GM12878 (cell line): ENCODE results near the gene GOLPH3. TPM values are rescaled to one million over a fixed set of nuclear protein-coding genes. Genes with fewer than 3 reads are reported as not detected.

Experiments used
- BACH1 ChIP-seq: fragments of 450-650 bp; IDR thresholded peaks from 2 replicates; pipeline ENCODE4 v1.6.1; 2017; ENCODE audit warnings: mild to moderate bottlenecking, borderline replicate concordance
- CHD2 ChIP-seq: IDR thresholded peaks from 2 replicates; pipeline ENCODE4 v1.6.1; 2011; ENCODE audit warnings: low read depth, low read length, improper control_type of control experiment, borderline replicate concordance
- MXI1 ChIP-seq: fragments of 150-350 bp; IDR thresholded peaks from 2 replicates; pipeline ENCODE4 v1.6.1; 2011; ENCODE audit warnings: low read depth, mild to moderate bottlenecking, inconsistent platforms, low read length, improper control_type of control experiment
- PML ChIP-seq: IDR thresholded peaks from 2 replicates; pipeline ENCODE4 v1.6.1; 2012; ENCODE audit warnings: low read length, inconsistent platforms
- SRF ChIP-seq, 2 experiments: IDR thresholded peaks; 2 replicates each; pipeline ENCODE4 v1.6.1; 2011; ENCODE audit warnings: low read depth in 2 of 2, low read length in 2 of 2, mild to moderate bottlenecking in 1 of 2, moderate library complexity in 1 of 2
- TCF7 ChIP-seq: IDR thresholded peaks from 2 replicates; pipeline ENCODE4 v1.6.1; 2014; ENCODE audit warnings: antibody characterized with exemption, borderline replicate concordance
- polyA plus RNA-seq, 11 experiments: library from polyadenylated mRNA; depleted of rRNA in 4 of 11; unstranded in 6 of 11; stranded (reverse) in 5 of 11; fragments of >200 nt; fragmentation: Nextera tagmentation in 4 of 11; fragmentation: Illumina TruSeq in 1 of 11; extraction: Ambion mirVana in 4 of 11; extraction: Trizol in 1 of 11; gene quantifications; 1 replicate in 1 of 11; 2 replicates in 10 of 11; pipeline versions ENCODE4 v1.2.1 to v1.2.3, GENCODE V29; 2011 to 2016; ENCODE audit warnings: inconsistent platforms in 2 of 11, missing spikeins in 2 of 11, low read depth in 1 of 11
- total RNA-seq, 4 experiments: library from RNA; depleted of rRNA in 3 of 4; stranded (reverse); fragments of >200 nt in 3 of 4; fragmentation: Illumina TruSeq in 1 of 4; extraction: Trizol in 1 of 4; gene quantifications; 2 replicates each; pipeline versions ENCODE4 v1.2.1 to v1.2.3, GENCODE V29; 2013 to 2021
- TF ChIP-seq, protein P1 (sequence below): fragments of 450-650 bp; formaldehyde crosslinking; IDR thresholded peaks from 2 replicates; pipeline ENCODE4 v1.5.0; 2022; ENCODE audit warnings: mild to moderate bottlenecking, missing genetic modification characterization
- TF ChIP-seq, protein P2 (sequence below): IDR thresholded peaks from 2 replicates; pipeline ENCODE4 v1.6.1; 2011; ENCODE audit warnings: low read depth, mild to moderate bottlenecking, low read length, moderate library complexity, borderline replicate concordance; ENCODE audit errors: extremely low read depth
- TF ChIP-seq, protein P3 (sequence below): fragments of 450-650 bp; IDR thresholded peaks from 2 replicates; pipeline ENCODE4 v1.6.1; 2016; ENCODE audit warnings: mild to moderate bottlenecking, moderate library complexity, borderline replicate concordance

Gene GOLPH3
- total and polyA plus RNA-seq, 10 of the 15 experiments (the other 5 are each of a cell fraction or from before 2014, with no cell fraction given): 14.0 to 79.7 (median 43.2) TPM

DNA sequence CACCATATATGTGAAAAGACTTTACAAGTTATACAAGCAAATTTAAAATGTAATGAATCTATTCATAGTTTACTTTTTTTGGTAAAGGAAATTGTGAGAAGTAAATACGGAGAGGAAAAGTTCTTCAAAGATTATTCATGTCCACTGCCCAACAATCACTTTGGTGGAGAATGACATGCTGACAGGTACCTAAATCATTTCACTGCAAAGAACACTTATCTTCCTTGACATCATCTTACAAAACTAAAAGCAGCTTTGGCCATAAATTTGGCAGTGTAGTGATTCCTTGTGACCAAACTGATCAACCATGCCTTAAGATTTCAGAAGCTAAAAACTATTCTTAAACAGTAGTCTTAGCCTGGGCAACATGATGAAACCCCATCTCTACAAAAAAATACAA is 42.5 kb downstream of the GOLPH3 start (continued):
- TF ChIP-seq BACH1 (no peak), PML (no peak), MXI1 (no peak), TCF7 (no peak), CHD2 (no peak), SRF (IDR thresholded peaks at IDR 0.05; ENCODE audit: low read depth in 2 of 2, low read length in 2 of 2) (no peak)
- TF ChIP-seq, protein P1, sequence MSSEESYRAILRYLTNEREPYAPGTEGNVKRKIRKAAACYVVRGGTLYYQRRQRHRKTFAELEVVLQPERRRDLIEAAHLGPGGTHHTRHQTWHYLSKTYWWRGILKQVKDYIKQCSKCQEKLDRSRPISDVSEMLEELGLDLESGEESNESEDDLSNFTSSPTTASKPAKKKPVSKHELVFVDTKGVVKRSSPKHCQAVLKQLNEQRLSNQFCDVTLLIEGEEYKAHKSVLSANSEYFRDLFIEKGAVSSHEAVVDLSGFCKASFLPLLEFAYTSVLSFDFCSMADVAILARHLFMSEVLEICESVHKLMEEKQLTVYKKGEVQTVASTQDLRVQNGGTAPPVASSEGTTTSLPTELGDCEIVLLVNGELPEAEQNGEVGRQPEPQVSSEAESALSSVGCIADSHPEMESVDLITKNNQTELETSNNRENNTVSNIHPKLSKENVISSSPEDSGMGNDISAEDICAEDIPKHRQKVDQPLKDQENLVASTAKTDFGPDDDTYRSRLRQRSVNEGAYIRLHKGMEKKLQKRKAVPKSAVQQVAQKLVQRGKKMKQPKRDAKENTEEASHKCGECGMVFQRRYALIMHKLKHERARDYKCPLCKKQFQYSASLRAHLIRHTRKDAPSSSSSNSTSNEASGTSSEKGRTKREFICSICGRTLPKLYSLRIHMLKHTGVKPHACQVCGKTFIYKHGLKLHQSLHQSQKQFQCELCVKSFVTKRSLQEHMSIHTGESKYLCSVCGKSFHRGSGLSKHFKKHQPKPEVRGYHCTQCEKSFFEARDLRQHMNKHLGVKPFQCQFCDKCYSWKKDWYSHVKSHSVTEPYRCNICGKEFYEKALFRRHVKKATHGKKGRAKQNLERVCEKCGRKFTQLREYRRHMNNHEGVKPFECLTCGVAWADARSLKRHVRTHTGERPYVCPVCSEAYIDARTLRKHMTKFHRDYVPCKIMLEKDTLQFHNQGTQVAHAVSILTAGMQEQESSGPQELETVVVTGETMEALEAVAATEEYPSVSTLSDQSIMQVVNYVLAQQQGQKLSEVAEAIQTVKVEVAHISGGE (CRISPR knock-in tag): no peak
- TF ChIP-seq, protein P2, sequence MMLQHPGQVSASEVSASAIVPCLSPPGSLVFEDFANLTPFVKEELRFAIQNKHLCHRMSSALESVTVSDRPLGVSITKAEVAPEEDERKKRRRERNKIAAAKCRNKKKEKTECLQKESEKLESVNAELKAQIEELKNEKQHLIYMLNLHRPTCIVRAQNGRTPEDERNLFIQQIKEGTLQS: no peak
- TF ChIP-seq, protein P3, sequence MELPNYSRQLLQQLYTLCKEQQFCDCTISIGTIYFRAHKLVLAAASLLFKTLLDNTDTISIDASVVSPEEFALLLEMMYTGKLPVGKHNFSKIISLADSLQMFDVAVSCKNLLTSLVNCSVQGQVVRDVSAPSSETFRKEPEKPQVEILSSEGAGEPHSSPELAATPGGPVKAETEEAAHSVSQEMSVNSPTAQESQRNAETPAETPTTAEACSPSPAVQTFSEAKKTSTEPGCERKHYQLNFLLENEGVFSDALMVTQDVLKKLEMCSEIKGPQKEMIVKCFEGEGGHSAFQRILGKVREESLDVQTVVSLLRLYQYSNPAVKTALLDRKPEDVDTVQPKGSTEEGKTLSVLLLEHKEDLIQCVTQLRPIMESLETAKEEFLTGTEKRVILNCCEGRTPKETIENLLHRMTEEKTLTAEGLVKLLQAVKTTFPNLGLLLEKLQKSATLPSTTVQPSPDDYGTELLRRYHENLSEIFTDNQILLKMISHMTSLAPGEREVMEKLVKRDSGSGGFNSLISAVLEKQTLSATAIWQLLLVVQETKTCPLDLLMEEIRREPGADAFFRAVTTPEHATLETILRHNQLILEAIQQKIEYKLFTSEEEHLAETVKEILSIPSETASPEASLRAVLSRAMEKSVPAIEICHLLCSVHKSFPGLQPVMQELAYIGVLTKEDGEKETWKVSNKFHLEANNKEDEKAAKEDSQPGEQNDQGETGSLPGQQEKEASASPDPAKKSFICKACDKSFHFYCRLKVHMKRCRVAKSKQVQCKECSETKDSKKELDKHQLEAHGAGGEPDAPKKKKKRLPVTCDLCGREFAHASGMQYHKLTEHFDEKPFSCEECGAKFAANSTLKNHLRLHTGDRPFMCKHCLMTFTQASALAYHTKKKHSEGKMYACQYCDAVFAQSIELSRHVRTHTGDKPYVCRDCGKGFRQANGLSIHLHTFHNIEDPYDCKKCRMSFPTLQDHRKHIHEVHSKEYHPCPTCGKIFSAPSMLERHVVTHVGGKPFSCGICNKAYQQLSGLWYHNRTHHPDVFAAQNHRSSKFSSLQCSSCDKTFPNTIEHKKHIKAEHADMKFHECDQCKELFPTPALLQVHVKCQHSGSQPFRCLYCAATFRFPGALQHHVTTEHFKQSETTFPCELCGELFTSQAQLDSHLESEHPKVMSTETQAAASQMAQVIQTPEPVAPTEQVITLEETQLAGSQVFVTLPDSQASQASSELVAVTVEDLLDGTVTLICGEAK: no peak
